WTC11 (cell line): Measurements from ENCODE around the gene ITPKB. TPM values are rescaled to one million over a fixed set of nuclear protein-coding genes. Genes with fewer than 3 reads are reported as not detected.

Experiments used
- ATAC-seq: fragments of 200-7000 bp; cut with Tn5 transposase; 2 replicates; pipeline ENCODE4 v1.10.0; 2021; ENCODE audit warnings: mild to moderate bottlenecking, moderate library complexity
- CTCF ChIA-PET: fragments of 300-600 bp; sonication (Branson Sonifier 250); formaldehyde crosslinking; loops from one replicate; lab custom pipeline; 2021; ENCODE audit warnings: antibody characterized with exemption; lab: Charles Lee
- POLR2A ChIA-PET: fragments of 350-600 bp; sonication (Branson Sonifier 250); formaldehyde crosslinking; loops from one replicate; lab custom pipeline; 2021; ENCODE audit warnings: antibody characterized with exemption; lab: Charles Lee
- DNase-seq: peaks from one replicate; pipeline ENCODE4 v3.0.0; 2021; ENCODE audit warnings: low spot score
- H3K27ac Mint-ChIP-seq: 2 replicates; pipeline ENCODE4 v1.8.0; 2021; ENCODE audit warnings: mixed read lengths
- H3K27me3 Mint-ChIP-seq: 2 replicates; pipeline ENCODE4 v1.8.0; 2021; ENCODE audit warnings: low read depth, mild to moderate bottlenecking, moderate library complexity, mixed read lengths
- H3K36me3 Mint-ChIP-seq: 2 replicates; pipeline ENCODE4 v1.8.0; 2021; ENCODE audit warnings: mixed read lengths
- H3K4me1 Mint-ChIP-seq: 2 replicates; pipeline ENCODE4 v1.8.0; 2022; ENCODE audit warnings: mixed read lengths
- H3K4me3 Mint-ChIP-seq: 2 replicates; pipeline ENCODE4 v1.8.0; 2021; ENCODE audit warnings: mild to moderate bottlenecking, moderate library complexity, mixed read lengths
- H3K9me3 Mint-ChIP-seq: 2 replicates; pipeline ENCODE4 v1.8.0; 2021; ENCODE audit warnings: mixed read lengths
- ARID4B ChIP-seq: sonication (generic); formaldehyde crosslinking; IDR thresholded peaks from 2 replicates; pipeline ENCODE4 v1.8.0; 2023; ENCODE audit warnings: missing genetic modification reagents, mild to moderate bottlenecking, borderline replicate concordance
- CBFB ChIP-seq: sonication (generic); formaldehyde crosslinking; IDR thresholded peaks from 2 replicates; pipeline ENCODE4 v1.8.1; 2022; ENCODE audit warnings: mild to moderate bottlenecking, low read depth, missing genetic modification reagents
- CREB1 ChIP-seq: sonication (generic); formaldehyde crosslinking; IDR thresholded peaks from 2 replicates; pipeline ENCODE4 v1.8.0; 2023; ENCODE audit warnings: mild to moderate bottlenecking, missing genetic modification reagents
- CREM ChIP-seq: sonication (generic); formaldehyde crosslinking; IDR thresholded peaks from 2 replicates; pipeline ENCODE4 v1.8.1; 2022; ENCODE audit warnings: mild to moderate bottlenecking, missing genetic modification reagents, moderate library complexity
- E2F1 ChIP-seq: sonication (generic); formaldehyde crosslinking; IDR thresholded peaks from 2 replicates; pipeline ENCODE4 v1.8.0; 2022; ENCODE audit warnings: mild to moderate bottlenecking, missing genetic modification reagents
- ERG ChIP-seq: fragments of 250-450 bp; sonication (Bioruptor Pico); IDR thresholded peaks from 2 replicates; pipeline ENCODE4 v1.8.0; 2021; ENCODE audit warnings: mild to moderate bottlenecking
- FOXP4 ChIP-seq: sonication (generic); formaldehyde crosslinking; IDR thresholded peaks from 2 replicates; pipeline ENCODE4 v1.8.0; 2022; ENCODE audit warnings: mild to moderate bottlenecking, missing genetic modification reagents
- GABPB1 ChIP-seq: sonication (generic); formaldehyde crosslinking; IDR thresholded peaks from 2 replicates; pipeline ENCODE4 v1.8.1; 2023; ENCODE audit warnings: mild to moderate bottlenecking, missing genetic modification reagents
- GTF2I ChIP-seq: fragments of 250-450 bp; sonication (Bioruptor Pico); conservative IDR thresholded peaks from 2 replicates; pipeline ENCODE4 v1.4.0; 2021; ENCODE audit warnings: mild to moderate bottlenecking
- HMGXB4 ChIP-seq: sonication (generic); formaldehyde crosslinking; IDR thresholded peaks from 2 replicates; pipeline ENCODE4 v1.8.1; 2023; ENCODE audit warnings: mild to moderate bottlenecking, moderate library complexity, missing genetic modification reagents
- MLX ChIP-seq: sonication (generic); formaldehyde crosslinking; IDR thresholded peaks from 2 replicates; pipeline ENCODE4 v1.8.1; 2023; ENCODE audit warnings: mild to moderate bottlenecking, missing genetic modification reagents, moderate library complexity
- NFE2L1 ChIP-seq: sonication (generic); formaldehyde crosslinking; IDR thresholded peaks from 2 replicates; pipeline ENCODE4 v1.8.1; 2023; ENCODE audit warnings: missing genetic modification reagents
- PRRX2 ChIP-seq: fragments of 250-450 bp; sonication (Bioruptor Pico); IDR thresholded peaks from 2 replicates; pipeline ENCODE4 v1.8.0; 2021; ENCODE audit warnings: mild to moderate bottlenecking
- SP1 ChIP-seq: sonication (generic); formaldehyde crosslinking; conservative IDR thresholded peaks from 2 replicates; pipeline ENCODE4 v1.8.1; 2022; ENCODE audit warnings: missing genetic modification reagents
- USF1 ChIP-seq: sonication (generic); formaldehyde crosslinking; IDR thresholded peaks from 2 replicates; pipeline ENCODE4 v1.8.0; 2022; ENCODE audit warnings: mild to moderate bottlenecking, missing genetic modification reagents
- ZNF219 ChIP-seq: sonication (generic); formaldehyde crosslinking; IDR thresholded peaks from 2 replicates; pipeline ENCODE4 v1.8.0; 2023; ENCODE audit warnings: missing genetic modification reagents, mild to moderate bottlenecking, borderline replicate concordance
- ZNF317 ChIP-seq: sonication (generic); formaldehyde crosslinking; IDR thresholded peaks from 2 replicates; pipeline ENCODE4 v1.8.1; 2023; ENCODE audit warnings: low read depth, mild to moderate bottlenecking, moderate library complexity, missing genetic modification reagents, borderline replicate concordance
- ZNF423 ChIP-seq: fragments of 250-450 bp; sonication (Bioruptor Pico); IDR thresholded peaks from 2 replicates; pipeline ENCODE4 v2.1.2; 2022; ENCODE audit warnings: mild to moderate bottlenecking, moderate library complexity
- ZNF671 ChIP-seq: fragments of 250-450 bp; sonication (Bioruptor Pico); IDR thresholded peaks from 2 replicates; pipeline ENCODE4 v1.8.0; 2021; ENCODE audit warnings: mild to moderate bottlenecking
- total RNA-seq: library from RNA; stranded (reverse); gene quantifications from 3 replicates; pipeline ENCODE4 v1.2.3, GENCODE V29; 2021

The ITPKB gene
- total RNA-seq, 1 experiment from 2014 or later: 15.6 TPM

- no peak for TF ChIP-seq SP1 (CRISPR knock-in tag)
- TF ChIP-seq ARID4B (CRISPR knock-in tag): no peak
- no peak for TF ChIP-seq CREB1 (CRISPR knock-in tag)
- no peak for TF ChIP-seq GTF2I (CRISPR knock-in tag)
- TF ChIP-seq NFE2L1: no peak
- no peak for TF ChIP-seq USF1 (CRISPR knock-in tag)
- no peak for TF ChIP-seq ZNF423
- no peak for TF ChIP-seq ERG (CRISPR knock-in tag)
- no peak for TF ChIP-seq E2F1 (CRISPR knock-in tag)
- no peak for TF ChIP-seq ZNF317 (CRISPR knock-in tag)
- no peak for TF ChIP-seq ZNF219 (CRISPR knock-in tag)
- TF ChIP-seq ZNF671: no peak
- no peak for TF ChIP-seq CBFB (CRISPR knock-in tag)
- ATAC-seq (no peak), DNase-seq (no peak)
- Mint-ChIP-seq H3K9me3 (no peaks in the 10 kb centered on the region), H3K36me3 (no peaks in the 10 kb centered on the region), H3K4me1 (peaks cover 48% of the 10 kb centered on the region), H3K4me3 (no peak overlapping the region), H3K27ac (no peak overlapping the region), H3K27me3 (peaks cover 57% of the 10 kb centered on the region)
- POLR2A ChIA-PET: no interaction called here
- CTCF ChIA-PET: interaction anchor here (0.6 to 2.3 kb wide), 5 partner anchors 44 to 369 kb away, joined by 3 to 8 read pairs (median 3); no protein-coding TSS in a partner anchor
Observed at GRCh38 chr1:226681652-226682493, 57.2 kb downstream of the ITPKB start.

GRCh38 chr1:226680653-226681052, 58.4 kb downstream of the ITPKB start:
- ChIA-PET POLR2A (interaction anchor here (0.8 to 1.3 kb wide), 6 partner anchors 9 to 167 kb away, joined by 3 to 6 read pairs (median 3); no protein-coding TSS in a partner anchor), CTCF (interaction anchor here (0.8 to 2.3 kb wide), 12 partner anchors 13 to 232 kb away, joined by 3 to 9 read pairs (median 4); no protein-coding TSS in a partner anchor)
- no peaks in the 10 kb centered on the region for H3K9me3 Mint-ChIP-seq
- peaks cover 57% of the 10 kb centered on the region for H3K27me3 Mint-ChIP-seq
- DNase-seq (no peak), ATAC-seq (no peak; the same call in 1 of the 2 replicates)
- TF ChIP-seq GABPB1 (no peak), GTF2I (CRISPR knock-in tag) (no peak), HMGXB4 (CRISPR knock-in tag) (no peak), MLX (CRISPR knock-in tag) (no peak), CREM (CRISPR knock-in tag) (no peak), ZNF423 (no peak), PRRX2 (CRISPR knock-in tag) (no peak), FOXP4 (CRISPR knock-in tag) (no peak)
- H3K36me3 Mint-ChIP-seq: no peaks in the 10 kb centered on the region
- peaks cover 55% of the 10 kb centered on the region for H3K4me1 Mint-ChIP-seq
- peak overlapping the region; percentile 94; the same call in 1 of the 2 replicates for H3K27ac Mint-ChIP-seq
- H3K4me3 Mint-ChIP-seq: peak overlapping the region; percentile 69
